ENCODE measurements around the gene PI3.
"Not testable (repeated sequence)": the region's sequence is repeated elsewhere in the genome, so short reads cannot be mapped to it uniquely, and the experiment has no call there.

PI3 gene, protein sequence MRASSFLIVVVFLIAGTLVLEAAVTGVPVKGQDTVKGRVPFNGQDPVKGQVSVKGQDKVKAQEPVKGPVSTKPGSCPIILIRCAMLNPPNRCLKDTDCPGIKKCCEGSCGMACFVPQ

DNA sequence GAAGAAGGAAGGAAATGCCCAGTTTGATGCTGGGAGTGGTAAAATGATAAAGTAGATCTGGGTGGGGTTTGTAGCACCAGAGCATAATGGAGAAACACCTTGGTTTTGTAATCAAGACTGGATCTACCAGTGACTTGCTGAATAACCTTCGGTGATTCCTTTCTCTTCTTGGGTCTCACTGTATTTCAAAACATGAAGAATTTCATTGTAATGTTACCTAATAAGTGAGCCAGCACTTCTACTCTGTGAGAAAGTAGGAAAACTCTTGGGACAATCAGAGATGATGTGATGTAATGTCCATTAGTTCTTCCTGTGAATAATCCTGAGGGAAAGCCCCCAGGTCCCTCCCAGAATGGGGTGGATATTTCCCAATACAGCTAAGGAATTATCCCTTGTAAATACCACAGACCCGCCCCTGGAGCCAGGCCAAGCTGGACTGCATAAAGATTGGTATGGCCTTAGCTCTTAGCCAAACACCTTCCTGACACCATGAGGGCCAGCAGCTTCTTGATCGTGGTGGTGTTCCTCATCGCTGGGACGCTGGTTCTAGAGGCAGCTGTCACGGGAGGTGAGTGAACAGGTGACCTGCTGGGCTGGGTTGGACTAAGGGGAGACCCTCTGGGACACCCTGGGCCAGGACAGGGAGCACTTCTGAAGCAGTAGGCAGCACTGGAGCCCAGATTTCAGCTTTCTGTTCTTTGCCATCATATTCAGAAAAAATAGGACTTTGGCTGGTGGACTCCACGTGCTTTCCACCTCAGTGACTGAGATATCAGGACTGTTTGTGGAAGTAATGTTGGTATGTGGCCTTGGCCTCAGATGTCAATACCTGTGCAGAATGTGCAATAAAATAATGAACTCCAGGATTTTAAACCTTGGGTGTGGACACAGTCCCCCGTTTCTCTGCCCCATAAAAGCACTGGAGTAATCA is at the start of gene PI3:
Gene PI3 (plus strand): TSS at position 469 of the 931 bp plus-strand sequence. CDS start 21 bp downstream, at position 490.
- DNase-seq (no peak), ATAC-seq (ENCODE audit: insufficient read depth, low read depth) (no peak)
- H3K79me2 ChIP-seq (ENCODE audit: insufficient read depth, low read length) = no peaks in the 10 kb centered on the region
- no peaks in the 10 kb centered on the region for H3K4me1 ChIP-seq (ENCODE audit: insufficient read depth, low read length)
- H3K27ac ChIP-seq (ENCODE audit: low read length) = no peak within 1 kb of the TSS
- no peaks in the 10 kb centered on the region for H3K36me3 ChIP-seq (ENCODE audit: insufficient read depth, low read length)
- H3K27me3 ChIP-seq (ENCODE audit: insufficient read depth, low read length, poor library complexity) = peaks cover 44% of the 10 kb centered on the region
- no peak for TF ChIP-seq EZH2 (IDR thresholded peaks at IDR 0.05; ENCODE audit: borderline replicate concordance, low read depth, low read length, severe bottlenecking)
- no peaks in the 10 kb centered on the region for H4K20me1 ChIP-seq (ENCODE audit: insufficient read depth, low read length)
- H3K9ac ChIP-seq (ENCODE audit: low read depth, low read length) = no peak within 1 kb of the TSS
- H3K9me3 ChIP-seq (ENCODE audit: insufficient read depth, low read length, severe bottlenecking) = no peaks in the 10 kb centered on the region
- H3K4me3 ChIP-seq (ENCODE audit: low read depth in 1 of 2, low read length in 2 of 2) = no peak within 1 kb of the TSS
- H3K4me2 ChIP-seq (ENCODE audit: insufficient read depth, low read length) = no peak within 1 kb of the TSS
- no peak within 1 kb of the TSS for H2AFZ ChIP-seq (ENCODE audit: low read depth, low read length)

DNA sequence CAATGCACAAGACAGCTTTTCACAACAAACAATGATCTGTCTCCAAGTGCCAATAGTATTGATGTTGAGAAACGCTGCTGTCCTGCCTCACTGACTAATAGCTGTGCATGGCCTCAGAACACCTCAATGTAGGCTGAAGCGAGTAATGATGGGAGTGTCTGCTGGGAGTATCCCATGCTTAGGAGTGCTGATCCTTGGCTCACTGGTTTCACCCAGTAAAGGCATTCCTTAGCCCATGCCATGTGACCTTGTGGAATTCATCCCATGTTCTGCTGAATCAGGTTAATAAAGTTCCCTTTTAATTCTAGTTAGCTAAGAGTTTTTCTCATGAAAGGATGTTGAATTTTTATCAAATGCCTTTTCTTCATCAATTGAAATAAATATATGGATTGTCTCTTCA is 46.6 kb upstream of the PI3 start:
- H3K4me2 ChIP-seq (ENCODE audit: insufficient read depth, low read length) = no peak overlapping the region
- H3K36me3 ChIP-seq (ENCODE audit: insufficient read depth, low read length) = no peaks in the 10 kb centered on the region
- no peak for TF ChIP-seq EZH2 (IDR thresholded peaks at IDR 0.05; ENCODE audit: borderline replicate concordance, low read depth, low read length, severe bottlenecking)
- TF ChIP-seq, protein P1, sequence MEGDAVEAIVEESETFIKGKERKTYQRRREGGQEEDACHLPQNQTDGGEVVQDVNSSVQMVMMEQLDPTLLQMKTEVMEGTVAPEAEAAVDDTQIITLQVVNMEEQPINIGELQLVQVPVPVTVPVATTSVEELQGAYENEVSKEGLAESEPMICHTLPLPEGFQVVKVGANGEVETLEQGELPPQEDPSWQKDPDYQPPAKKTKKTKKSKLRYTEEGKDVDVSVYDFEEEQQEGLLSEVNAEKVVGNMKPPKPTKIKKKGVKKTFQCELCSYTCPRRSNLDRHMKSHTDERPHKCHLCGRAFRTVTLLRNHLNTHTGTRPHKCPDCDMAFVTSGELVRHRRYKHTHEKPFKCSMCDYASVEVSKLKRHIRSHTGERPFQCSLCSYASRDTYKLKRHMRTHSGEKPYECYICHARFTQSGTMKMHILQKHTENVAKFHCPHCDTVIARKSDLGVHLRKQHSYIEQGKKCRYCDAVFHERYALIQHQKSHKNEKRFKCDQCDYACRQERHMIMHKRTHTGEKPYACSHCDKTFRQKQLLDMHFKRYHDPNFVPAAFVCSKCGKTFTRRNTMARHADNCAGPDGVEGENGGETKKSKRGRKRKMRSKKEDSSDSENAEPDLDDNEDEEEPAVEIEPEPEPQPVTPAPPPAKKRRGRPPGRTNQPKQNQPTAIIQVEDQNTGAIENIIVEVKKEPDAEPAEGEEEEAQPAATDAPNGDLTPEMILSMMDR (IDR thresholded peaks at IDR 0.05; ENCODE audit: borderline replicate concordance, extremely low read depth, low read length, poor library complexity, severe bottlenecking) = no peak
- H3K27ac ChIP-seq (ENCODE audit: low read length) = no peak overlapping the region
- peaks cover 20% of the 10 kb centered on the region for H3K27me3 ChIP-seq (ENCODE audit: insufficient read depth, low read length, poor library complexity)
- no peak overlapping the region for H3K4me3 ChIP-seq (ENCODE audit: low read depth in 1 of 2, low read length in 2 of 2)
- H3K9ac ChIP-seq (ENCODE audit: low read depth, low read length) = no peak overlapping the region
- ATAC-seq (ENCODE audit: insufficient read depth, low read depth) (no peak), DNase-seq (no peak)
- no peaks in the 10 kb centered on the region for H3K79me2 ChIP-seq (ENCODE audit: insufficient read depth, low read length)
- no peaks in the 10 kb centered on the region for H4K20me1 ChIP-seq (ENCODE audit: insufficient read depth, low read length)
- H3K4me1 ChIP-seq (ENCODE audit: insufficient read depth, low read length) = no peaks in the 10 kb centered on the region
- no peaks in the 10 kb centered on the region for H3K9me3 ChIP-seq (ENCODE audit: insufficient read depth, low read length, severe bottlenecking)
- no peak overlapping the region for H2AFZ ChIP-seq (ENCODE audit: low read depth, low read length)

DNA sequence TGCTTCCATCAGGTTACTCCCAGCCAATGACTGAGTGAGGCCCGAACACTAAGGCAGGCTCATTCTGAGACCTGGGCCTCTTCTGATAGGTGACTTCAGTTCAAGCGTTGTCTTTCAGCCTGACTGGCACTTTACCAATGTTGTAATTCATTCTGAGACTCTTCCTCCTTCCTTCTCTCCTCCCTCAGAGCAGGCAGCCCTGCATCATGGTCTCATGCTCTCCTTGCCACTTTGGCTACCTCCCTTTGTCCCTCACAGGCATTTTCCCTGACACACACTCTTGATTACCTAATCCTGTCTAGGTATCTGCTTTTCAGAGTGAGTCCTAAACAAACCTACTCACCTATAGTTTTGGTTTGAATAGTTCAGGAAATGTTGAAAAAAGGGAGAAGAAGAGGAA is 37.8 kb upstream of the PI3 start:
- no peak overlapping the region for H3K9ac ChIP-seq (ENCODE audit: low read depth, low read length)
- H3K4me2 ChIP-seq (ENCODE audit: insufficient read depth, low read length) = no peak overlapping the region
- no peak overlapping the region for H3K27ac ChIP-seq (ENCODE audit: low read length)
- no peaks in the 10 kb centered on the region for H3K36me3 ChIP-seq (ENCODE audit: insufficient read depth, low read length)
- TF ChIP-seq EZH2 (IDR thresholded peaks at IDR 0.05; ENCODE audit: borderline replicate concordance, low read depth, low read length, severe bottlenecking) = no peak
- H3K79me2 ChIP-seq (ENCODE audit: insufficient read depth, low read length) = no peaks in the 10 kb centered on the region
- no peak overlapping the region for H3K4me3 ChIP-seq (ENCODE audit: low read depth in 1 of 2, low read length in 2 of 2)
- no peaks in the 10 kb centered on the region for H3K9me3 ChIP-seq (ENCODE audit: insufficient read depth, low read length, severe bottlenecking)
- peaks cover 12% of the 10 kb centered on the region for H3K27me3 ChIP-seq (ENCODE audit: insufficient read depth, low read length, poor library complexity)
- H4K20me1 ChIP-seq (ENCODE audit: insufficient read depth, low read length) = no peaks in the 10 kb centered on the region
- H3K4me1 ChIP-seq (ENCODE audit: insufficient read depth, low read length) = no peaks in the 10 kb centered on the region
- DNase-seq (no peak), ATAC-seq (ENCODE audit: insufficient read depth, low read depth) (no peak)
- H2AFZ ChIP-seq (ENCODE audit: low read depth, low read length) = no peak overlapping the region

DNA sequence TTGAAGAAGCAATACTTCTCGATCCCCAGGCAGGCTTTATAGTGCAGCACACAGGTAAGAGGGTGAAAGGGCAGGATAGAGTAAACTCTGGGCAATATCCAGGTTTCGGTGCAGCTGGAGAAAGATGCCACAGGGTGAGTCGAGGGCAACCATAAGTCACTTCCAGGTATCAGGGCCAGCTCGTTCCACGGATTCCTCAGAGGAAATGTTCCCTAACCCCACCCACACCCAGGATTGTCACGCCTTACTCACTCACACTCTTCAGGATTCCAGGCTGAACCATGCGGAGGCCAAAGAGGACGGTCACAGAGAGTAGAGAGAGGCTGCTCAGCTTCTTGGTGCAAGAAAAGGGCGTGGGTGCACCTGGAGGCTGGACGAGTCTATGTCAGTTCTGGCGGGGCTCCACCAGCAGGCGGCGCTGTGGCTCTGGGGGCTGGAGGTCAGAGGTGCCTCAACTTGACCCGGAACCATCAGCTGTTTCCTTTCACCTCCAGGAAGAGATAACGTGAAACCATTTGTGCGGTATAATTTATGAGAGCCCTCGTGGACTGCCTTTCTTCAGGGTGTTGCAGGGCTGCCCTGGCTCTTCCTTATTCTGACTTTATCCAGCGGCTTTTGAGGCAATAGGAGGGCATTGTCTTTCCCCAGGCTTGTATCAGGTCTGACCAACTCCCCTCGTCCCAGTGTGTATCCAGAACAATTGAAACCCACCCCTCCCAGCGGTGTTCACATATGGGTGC is 36.0 kb upstream of the PI3 start:
- TF ChIP-seq, protein P1 (IDR thresholded peaks at IDR 0.05; ENCODE audit: borderline replicate concordance, extremely low read depth, low read length, poor library complexity, severe bottlenecking) = peak; percentile 87
- no peak for TF ChIP-seq EZH2 (IDR thresholded peaks at IDR 0.05; ENCODE audit: borderline replicate concordance, low read depth, low read length, severe bottlenecking)
- peak; percentile 64 for DNase-seq

DNA sequence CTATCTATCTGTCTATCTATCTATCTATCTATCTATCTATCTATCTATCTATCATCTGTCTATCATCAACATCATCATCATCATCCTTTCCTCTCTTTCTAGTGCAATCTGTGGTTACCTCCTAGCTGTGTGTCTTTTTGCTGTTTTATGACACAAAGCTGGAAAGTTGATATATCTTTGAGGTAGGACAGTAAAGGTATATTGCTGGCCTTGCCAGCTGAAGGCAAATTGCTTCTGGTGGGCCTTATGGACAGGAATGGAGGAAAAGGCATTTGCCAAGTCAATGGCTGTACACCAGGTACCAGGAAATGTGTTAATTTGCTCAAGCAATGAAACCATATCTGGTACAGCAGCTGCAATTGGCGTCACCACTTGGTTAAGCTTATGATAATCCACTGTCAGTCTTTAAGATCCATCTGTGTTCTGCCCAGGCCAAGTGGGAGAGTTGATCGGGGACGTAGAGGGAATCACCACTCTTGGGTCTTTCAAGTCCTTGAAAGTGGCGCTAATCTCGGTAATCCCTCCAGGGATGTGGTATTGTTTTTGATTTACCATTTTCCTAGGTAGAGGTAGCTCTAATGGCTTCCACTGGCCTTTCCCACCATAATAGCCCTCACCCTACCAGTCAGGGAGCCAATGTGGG is 34.8 kb upstream of the PI3 start:
- peaks cover 18% of the 10 kb centered on the region for H3K27me3 ChIP-seq (ENCODE audit: insufficient read depth, low read length, poor library complexity)
- H4K20me1 ChIP-seq (ENCODE audit: insufficient read depth, low read length); DNase-seq; H3K9ac ChIP-seq (ENCODE audit: low read depth, low read length); H3K36me3 ChIP-seq (ENCODE audit: insufficient read depth, low read length); H3K4me3 ChIP-seq (ENCODE audit: low read depth in 1 of 2, low read length in 2 of 2); H3K4me1 ChIP-seq (ENCODE audit: insufficient read depth, low read length); H3K9me3 ChIP-seq (ENCODE audit: insufficient read depth, low read length, severe bottlenecking); H3K79me2 ChIP-seq (ENCODE audit: insufficient read depth, low read length); H3K27ac ChIP-seq (ENCODE audit: low read length); ATAC-seq (ENCODE audit: insufficient read depth, low read depth); H2AFZ ChIP-seq (ENCODE audit: low read depth, low read length); H3K4me2 ChIP-seq (ENCODE audit: insufficient read depth, low read length): not testable (repeated sequence)

More for the DNA sequence above, 36.0 kb upstream of the PI3 start:
- Histone ChIP-seq H3K27ac (ENCODE audit: low read length) (no peak overlapping the region), H3K9me3 (ENCODE audit: insufficient read depth, low read length, severe bottlenecking) (no peaks in the 10 kb centered on the region), H3K4me3 (ENCODE audit: low read depth in 1 of 2, low read length in 2 of 2) (no peak overlapping the region), H3K9ac (ENCODE audit: low read depth, low read length) (no peak overlapping the region), H2AFZ (ENCODE audit: low read depth, low read length) (no peak overlapping the region), H4K20me1 (ENCODE audit: insufficient read depth, low read length) (no peaks in the 10 kb centered on the region), H3K36me3 (ENCODE audit: insufficient read depth, low read length) (no peaks in the 10 kb centered on the region), H3K27me3 (ENCODE audit: insufficient read depth, low read length, poor library complexity) (peaks cover 16% of the 10 kb centered on the region), H3K4me2 (ENCODE audit: insufficient read depth, low read length) (no peak overlapping the region), H3K4me1 (ENCODE audit: insufficient read depth, low read length) (no peaks in the 10 kb centered on the region), H3K79me2 (ENCODE audit: insufficient read depth, low read length) (no peaks in the 10 kb centered on the region)
- ATAC-seq (ENCODE audit: insufficient read depth, low read depth) = peak; percentile 71

Measured in DND-41 (cell line).